ENCODE measurements around the gene DNAH11. TPM values are rescaled to one million over a fixed set of nuclear protein-coding genes. Genes with fewer than 3 reads are reported as not detected.

The DNAH11 gene
- total and polyA plus RNA-seq, 2 of the 4 experiments (the other 2 are of a cell fraction), result not detected

GRCh38 chr7:21730399-21730798 lies 187.6 kb downstream of the DNAH11 start:
- Histone ChIP-seq H3K18ac (ENCODE audit: low read depth, low read length) (no peak overlapping the region), H4K5ac (ENCODE audit: low read depth, low read length) (no peak overlapping the region), H2AFZ (replicated peaks; ENCODE audit: low read length, poor library complexity) (no peak overlapping the region), H3K9ac (ENCODE audit: low read depth, low read length) (no peak overlapping the region), H2BK120ac (ENCODE audit: low read depth, low read length) (no peak overlapping the region), H4K8ac (ENCODE audit: low read depth in 2 of 2, low read length in 2 of 2) (no peak overlapping the region), H2AK9ac (replicated peaks; ENCODE audit: low read depth, low read length, poor library complexity) (no peak overlapping the region), H3K4ac (ENCODE audit: low read depth, low read length) (no peak overlapping the region), H3K9me3 (ENCODE audit: control insufficient read depth, insufficient read depth, low read length) (peaks cover 3% of the 10 kb centered on the region; the same call in 1 of the 2 replicates), H3K27me3 (ENCODE audit: control insufficient read depth, insufficient read depth, low read length) (no peaks in the 10 kb centered on the region), H4K20me1 (ENCODE audit: insufficient read depth, low read length) (no peaks in the 10 kb centered on the region), H3K9me1 (ENCODE audit: insufficient read depth, low read length) (no peaks in the 10 kb centered on the region), H3K23ac (ENCODE audit: low read depth, low read length) (no peak overlapping the region), H3K27ac (ENCODE audit: insufficient read depth, low read length) (no peak overlapping the region), H3K4me1 (ENCODE audit: control insufficient read depth, insufficient read depth, low read length) (no peaks in the 10 kb centered on the region), H3K14ac (replicated peaks; ENCODE audit: low read depth, low read length) (no peak overlapping the region), H3K56ac (ENCODE audit: extremely low read depth, insufficient read depth, low read length) (no peak overlapping the region), H2BK20ac (ENCODE audit: low read depth, low read length) (no peak overlapping the region), H2AK5ac (ENCODE audit: low read depth, low read length) (no peak overlapping the region), H4K91ac (ENCODE audit: insufficient read depth, low read depth, low read length) (no peak overlapping the region), H2BK5ac (ENCODE audit: low read depth, low read length, poor library complexity, severe bottlenecking) (no peak overlapping the region), H3K4me2 (ENCODE audit: low read depth, low read length) (no peak overlapping the region), H3K4me3 (ENCODE audit: insufficient read depth, low read depth, low read length) (no peak overlapping the region), H3K36me3 (ENCODE audit: control insufficient read depth, insufficient read depth, low read length) (no peaks in the 10 kb centered on the region), H2BK15ac (ENCODE audit: low read depth, low read length) (no peak overlapping the region), H3K79me1 (ENCODE audit: low read depth in 1 of 2, low read length in 2 of 2) (no peaks in the 10 kb centered on the region)
- in situ Hi-C loops (cut with MboI; ENCODE audit: low sequenced_read_pairs) (no loop called here), intact Hi-C loops (cut with micrococcal nuclease) (no loop called here), dilution Hi-C loops (cut with HindIII; ENCODE audit: low sequenced_read_pairs, unreplicated experiment) (no loop called here)
- TF ChIP-seq, protein P1, sequence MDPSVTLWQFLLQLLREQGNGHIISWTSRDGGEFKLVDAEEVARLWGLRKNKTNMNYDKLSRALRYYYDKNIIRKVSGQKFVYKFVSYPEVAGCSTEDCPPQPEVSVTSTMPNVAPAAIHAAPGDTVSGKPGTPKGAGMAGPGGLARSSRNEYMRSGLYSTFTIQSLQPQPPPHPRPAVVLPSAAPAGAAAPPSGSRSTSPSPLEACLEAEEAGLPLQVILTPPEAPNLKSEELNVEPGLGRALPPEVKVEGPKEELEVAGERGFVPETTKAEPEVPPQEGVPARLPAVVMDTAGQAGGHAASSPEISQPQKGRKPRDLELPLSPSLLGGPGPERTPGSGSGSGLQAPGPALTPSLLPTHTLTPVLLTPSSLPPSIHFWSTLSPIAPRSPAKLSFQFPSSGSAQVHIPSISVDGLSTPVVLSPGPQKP (IDR thresholded peaks at IDR 0.05; ENCODE audit: borderline replicate concordance, low read depth, low read length), result no peak
- TF ChIP-seq POLR2A (IDR thresholded peaks at IDR 0.05; ENCODE audit: low read depth, low read length) (no peak), MAFK (IDR thresholded peaks at IDR 0.05; ENCODE audit: low read depth, low read length) (no peak), FOS (IDR thresholded peaks at IDR 0.05; ENCODE audit: low read depth, low read length) (no peak), RAD21 (IDR thresholded peaks at IDR 0.05; ENCODE audit: low read length) (no peak), RCOR1 (IDR thresholded peaks at IDR 0.05; ENCODE audit: insufficient replicate concordance, low read length) (no peak), CHD1 (IDR thresholded peaks at IDR 0.05; ENCODE audit: low read depth, low read length) (no peak), SMC3 (IDR thresholded peaks at IDR 0.05; ENCODE audit: low read depth, low read length) (no peak), NFE2L2 (IDR thresholded peaks at IDR 0.05; ENCODE audit: low read depth, low read length) (no peak), MXI1 (IDR thresholded peaks at IDR 0.05; ENCODE audit: borderline replicate concordance, low read depth, low read length) (no peak), USF2 (IDR thresholded peaks at IDR 0.05; ENCODE audit: low read depth, low read length) (no peak), MAZ (IDR thresholded peaks at IDR 0.05; ENCODE audit: borderline replicate concordance, low read depth, low read length) (no peak), BHLHE40 (IDR thresholded peaks at IDR 0.05; ENCODE audit: low read depth, low read length) (no peak), RFX5 (IDR thresholded peaks at IDR 0.05; ENCODE audit: low read depth, low read length) (no peak), CEBPB (IDR thresholded peaks at IDR 0.05; ENCODE audit: low read depth, low read length) (no peak)
- TF ChIP-seq, protein P2, sequence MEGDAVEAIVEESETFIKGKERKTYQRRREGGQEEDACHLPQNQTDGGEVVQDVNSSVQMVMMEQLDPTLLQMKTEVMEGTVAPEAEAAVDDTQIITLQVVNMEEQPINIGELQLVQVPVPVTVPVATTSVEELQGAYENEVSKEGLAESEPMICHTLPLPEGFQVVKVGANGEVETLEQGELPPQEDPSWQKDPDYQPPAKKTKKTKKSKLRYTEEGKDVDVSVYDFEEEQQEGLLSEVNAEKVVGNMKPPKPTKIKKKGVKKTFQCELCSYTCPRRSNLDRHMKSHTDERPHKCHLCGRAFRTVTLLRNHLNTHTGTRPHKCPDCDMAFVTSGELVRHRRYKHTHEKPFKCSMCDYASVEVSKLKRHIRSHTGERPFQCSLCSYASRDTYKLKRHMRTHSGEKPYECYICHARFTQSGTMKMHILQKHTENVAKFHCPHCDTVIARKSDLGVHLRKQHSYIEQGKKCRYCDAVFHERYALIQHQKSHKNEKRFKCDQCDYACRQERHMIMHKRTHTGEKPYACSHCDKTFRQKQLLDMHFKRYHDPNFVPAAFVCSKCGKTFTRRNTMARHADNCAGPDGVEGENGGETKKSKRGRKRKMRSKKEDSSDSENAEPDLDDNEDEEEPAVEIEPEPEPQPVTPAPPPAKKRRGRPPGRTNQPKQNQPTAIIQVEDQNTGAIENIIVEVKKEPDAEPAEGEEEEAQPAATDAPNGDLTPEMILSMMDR (conservative IDR thresholded peaks at IDR 0.05; ENCODE audit: low read depth, low read length), result no peak
- 100% methylated on average over 1 of the region's 2 CpGs; no CpG with 5 or more reads in 1 of the 2 experiments for whole genome bisulfite sequencing, 2 experiments (ENCODE audit: extremely low coverage in 2 of 2, insufficient read length in 1 of 2)
- no peak for ATAC-seq (ENCODE audit: low read depth)
- CTCF ChIA-PET, result no interaction called here
- DNase-seq, result no peak
- no TSS peak for BruUV-seq (replicated peaks)
- POLR2A ChIA-PET (ENCODE audit: unreplicated experiment), result no interaction called here

Measured in IMR-90 (cell line).